SH-SY5Y (cell line): ENCODE data around the gene RAB43.

ENCODE experiments used
- GATA2 ChIP-seq: IDR thresholded peaks from 2 replicates; pipeline ENCODE4 v1.6.1; 2011; ENCODE audit warnings: mild to moderate bottlenecking, low read depth, low read length
- GATA3 ChIP-seq: IDR thresholded peaks from 2 replicates; pipeline ENCODE4 v1.6.1; 2011; ENCODE audit warnings: low read depth, mild to moderate bottlenecking, low read length, moderate library complexity

GRCh38 chr3:129116482-129116946 lies 5.1 kb downstream of the RAB43 start:
- TF ChIP-seq GATA3 (no peak), GATA2 (no peak)
